Peyer's patch (tissue), 4 donors: ENCODE data around the gene AP5B1. TPM values are rescaled to one million over a fixed set of nuclear protein-coding genes. Genes with fewer than 3 reads are reported as not detected.
A peak's percentile ranks its signal among the peaks of the same experiment; 100 is the strongest.

Source experiments
- DNase-seq, 3 donors: peaks; one replicate each; pipeline ENCODE4 v3.0.0-alpha.2; 2017 to 2019
- H3K27ac ChIP-seq, 4 donors: fragments of 200-600 bp; sonication (generic); one replicate each; pipeline ENCODE4 v1.5.1; 2016 to 2019
- H3K27me3 ChIP-seq, 2 donors: fragments of 200-600 bp; sonication (generic); one replicate each; pipeline ENCODE4 v1.5.1; 2019
- H3K36me3 ChIP-seq, 3 donors: fragments of 200-600 bp; sonication (generic); one replicate each; pipeline ENCODE4 v1.5.1; 2016 to 2019
- H3K4me1 ChIP-seq, 4 donors: fragments of 200-600 bp; sonication (generic); one replicate each; pipeline ENCODE4 v1.5.1; 2016 to 2019
- H3K4me3 ChIP-seq, 4 donors: fragments of 200-600 bp; sonication (generic); 1 replicate in 3 of 4; 2 replicates in 1 of 4; pipeline ENCODE4 v1.5.1; 2016 to 2019; ENCODE audit warnings: mild to moderate bottlenecking in 1 of 4
- H3K9me3 ChIP-seq, 4 donors: fragments of 200-600 bp; sonication (generic); one replicate each; pipeline ENCODE4 v1.5.1; 2016 to 2019; ENCODE audit warnings: mild to moderate bottlenecking in 1 of 4
- POLR2A ChIP-seq, 2 donors: fragments of 450-650 bp; IDR thresholded peaks; one replicate each; pipeline ENCODE4 v1.5.1; 2017; ENCODE audit warnings: antibody characterized with exemption in 2 of 2, mild to moderate bottlenecking in 2 of 2, moderate library complexity in 2 of 2
- total RNA-seq, 4 donors: library from RNA; depleted of rRNA; stranded (reverse); fragments of >200 nt; gene quantifications; one replicate each; pipeline ENCODE4 v1.1.0, GENCODE V29; 2016
- TF ChIP-seq, protein P1 (sequence below), 6 experiments: fragments of 450-650 bp in 4 of 6; fragments of 200-600 bp in 2 of 6; sonication (generic) in 1 of 6; IDR thresholded peaks; one replicate each; pipeline ENCODE4 v1.5.1; 2017 to 2019; ENCODE audit warnings: antibody characterized with exemption in 6 of 6, mild to moderate bottlenecking in 3 of 6, moderate library complexity in 1 of 6

AP5B1 gene
- total RNA-seq, 4 donors from 2014 or later: 14.9 to 35.8 (median 35.0) TPM

DNA sequence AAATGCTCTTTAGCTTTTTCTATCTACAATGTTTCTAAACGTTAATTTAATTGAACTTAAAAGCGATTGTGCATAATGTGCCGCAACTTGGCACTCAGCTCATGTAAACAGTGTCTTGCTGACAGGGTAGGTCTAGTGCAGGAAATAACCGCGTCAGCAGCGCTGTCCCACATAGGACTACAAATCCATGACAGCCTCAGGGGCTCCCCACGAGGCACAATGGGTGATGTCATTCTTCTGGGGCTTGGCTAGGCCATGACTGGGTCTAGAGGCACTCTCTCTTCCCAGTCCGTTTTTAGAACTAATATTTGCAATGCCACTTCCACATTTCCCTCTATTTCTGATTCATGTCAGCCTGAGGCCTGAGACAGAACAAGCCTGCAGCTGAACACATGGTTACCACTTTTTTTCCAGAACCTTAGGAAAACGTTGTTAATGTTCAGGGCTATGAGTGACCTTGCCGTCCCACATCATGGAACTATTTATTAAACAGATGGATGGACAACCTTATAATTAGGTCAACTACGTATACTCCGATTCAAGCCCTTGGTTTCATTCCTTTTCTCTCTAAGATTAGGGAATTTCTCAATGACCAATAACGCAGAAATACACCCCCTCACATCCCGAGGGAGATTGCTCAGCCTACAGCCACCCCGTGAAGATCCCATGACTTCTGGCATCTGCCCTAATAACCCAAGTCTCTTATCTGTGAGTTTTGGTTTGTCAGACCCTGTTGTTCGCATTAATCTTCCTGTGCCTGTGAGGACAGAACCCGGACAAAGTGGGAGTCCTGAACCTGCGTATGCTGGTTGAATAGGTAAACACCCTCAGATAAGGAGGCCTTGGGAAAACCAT is 33.6 kb upstream of the AP5B1 start:
- DNase-seq: no peak
- no peak overlapping the region for H3K4me3 ChIP-seq

GRCh38 chr11:65811764-65812475 is 31.1 kb upstream of the AP5B1 start:
- H3K4me3 ChIP-seq: no peak overlapping the region
- H3K36me3 ChIP-seq: no peaks in the 10 kb centered on the region
- no peak for DNase-seq
- H3K27ac ChIP-seq: no peak overlapping the region
- H3K9me3 ChIP-seq: no peaks in the 10 kb centered on the region
- peaks cover 0 to 6% (median 0%) of the 10 kb centered on the region in 4 donors for H3K4me1 ChIP-seq
- TF ChIP-seq, protein P1, sequence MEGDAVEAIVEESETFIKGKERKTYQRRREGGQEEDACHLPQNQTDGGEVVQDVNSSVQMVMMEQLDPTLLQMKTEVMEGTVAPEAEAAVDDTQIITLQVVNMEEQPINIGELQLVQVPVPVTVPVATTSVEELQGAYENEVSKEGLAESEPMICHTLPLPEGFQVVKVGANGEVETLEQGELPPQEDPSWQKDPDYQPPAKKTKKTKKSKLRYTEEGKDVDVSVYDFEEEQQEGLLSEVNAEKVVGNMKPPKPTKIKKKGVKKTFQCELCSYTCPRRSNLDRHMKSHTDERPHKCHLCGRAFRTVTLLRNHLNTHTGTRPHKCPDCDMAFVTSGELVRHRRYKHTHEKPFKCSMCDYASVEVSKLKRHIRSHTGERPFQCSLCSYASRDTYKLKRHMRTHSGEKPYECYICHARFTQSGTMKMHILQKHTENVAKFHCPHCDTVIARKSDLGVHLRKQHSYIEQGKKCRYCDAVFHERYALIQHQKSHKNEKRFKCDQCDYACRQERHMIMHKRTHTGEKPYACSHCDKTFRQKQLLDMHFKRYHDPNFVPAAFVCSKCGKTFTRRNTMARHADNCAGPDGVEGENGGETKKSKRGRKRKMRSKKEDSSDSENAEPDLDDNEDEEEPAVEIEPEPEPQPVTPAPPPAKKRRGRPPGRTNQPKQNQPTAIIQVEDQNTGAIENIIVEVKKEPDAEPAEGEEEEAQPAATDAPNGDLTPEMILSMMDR (IDR thresholded peaks at IDR 0.05): no peak
- TF ChIP-seq POLR2A (IDR thresholded peaks at IDR 0.05): no peak
- no peaks in the 10 kb centered on the region for H3K27me3 ChIP-seq

More for the DNA sequence above, 33.6 kb upstream of the AP5B1 start:
- Histone ChIP-seq H3K27ac (no peak overlapping the region), H3K36me3 (no peaks in the 10 kb centered on the region), H3K4me1 (peaks cover 0 to 15% (median 2%) of the 10 kb centered on the region in 4 donors), H3K9me3 (no peaks in the 10 kb centered on the region), H3K27me3 (no peaks in the 10 kb centered on the region)
- TF ChIP-seq, protein P1 (IDR thresholded peaks at IDR 0.05): no peak
- TF ChIP-seq POLR2A (IDR thresholded peaks at IDR 0.05): no peak

DNA sequence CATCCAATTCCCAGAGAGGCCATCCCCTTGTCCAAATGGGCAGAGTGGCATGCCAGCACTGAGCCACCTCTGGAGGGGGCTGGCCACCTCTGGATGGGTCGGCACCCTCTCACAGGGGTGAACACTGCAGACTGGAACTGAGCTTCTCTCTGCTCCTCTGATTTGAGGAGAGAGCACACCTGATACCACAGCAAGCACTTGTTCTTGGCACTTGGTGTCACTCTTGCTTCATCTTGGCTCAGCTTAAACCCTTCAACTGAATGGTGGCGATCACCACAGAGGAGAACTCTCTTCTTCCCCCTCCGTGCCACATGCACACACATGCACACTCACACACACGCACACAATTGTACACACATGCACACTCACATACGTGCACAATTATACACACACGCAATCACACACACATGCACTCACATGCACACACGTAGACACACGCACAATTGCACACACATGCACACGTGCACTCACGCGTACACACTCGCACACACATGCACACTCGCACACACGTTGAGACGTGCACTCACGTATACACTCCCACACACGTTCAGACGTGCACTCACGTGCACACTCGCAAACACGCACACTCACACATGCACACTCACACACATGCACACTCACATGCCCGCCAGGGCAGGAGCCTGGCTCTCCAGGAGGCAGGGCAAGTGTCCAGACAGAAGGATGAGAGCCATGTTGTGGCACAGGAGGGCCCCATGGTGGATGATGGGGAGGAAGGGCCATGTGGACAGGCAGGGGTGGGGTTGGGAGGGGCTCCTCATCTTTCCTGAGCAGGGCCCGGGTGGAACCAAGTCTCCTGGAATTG is 29.5 kb upstream of the AP5B1 start:
- Histone ChIP-seq H3K4me3 (no peak overlapping the region), H3K27me3 (no peaks in the 10 kb centered on the region), H3K27ac (no peak overlapping the region), H3K9me3 (no peaks in the 10 kb centered on the region), H3K4me1 (no peaks in the 10 kb centered on the region), H3K36me3 (no peaks in the 10 kb centered on the region)
- no peak for TF ChIP-seq POLR2A (IDR thresholded peaks at IDR 0.05)
- TF ChIP-seq, protein P1 (IDR thresholded peaks at IDR 0.05): peak in 3 of 6 experiments; percentile 21 to 45 (median 27)
- DNase-seq: no peak

DNA sequence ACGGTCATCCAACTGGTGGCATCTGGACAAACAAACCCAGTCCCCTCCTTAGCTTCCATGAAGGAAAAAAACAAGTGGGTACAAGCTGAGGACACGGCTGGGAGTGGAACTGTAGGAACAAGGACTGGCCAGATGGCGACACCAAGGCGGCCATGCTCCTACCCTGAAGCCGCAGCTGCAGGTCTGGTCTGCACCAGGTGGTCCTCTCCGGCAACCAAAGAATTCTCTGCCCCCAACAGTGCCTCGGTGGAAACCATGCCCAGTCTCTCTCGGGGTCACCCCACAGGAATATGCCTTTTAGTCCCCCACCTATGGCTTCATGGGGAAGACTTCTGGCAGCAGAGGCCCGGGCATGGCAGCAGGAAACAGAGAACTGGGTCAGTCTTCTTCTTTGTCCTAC is 28.7 kb upstream of the AP5B1 start:
- H3K27ac ChIP-seq: no peak overlapping the region
- no peak for TF ChIP-seq POLR2A (IDR thresholded peaks at IDR 0.05)
- TF ChIP-seq, protein P1 (IDR thresholded peaks at IDR 0.05): no peak
- no peaks in the 10 kb centered on the region for H3K27me3 ChIP-seq
- no peak for DNase-seq
- H3K36me3 ChIP-seq: no peaks in the 10 kb centered on the region
- no peaks in the 10 kb centered on the region for H3K4me1 ChIP-seq
- H3K4me3 ChIP-seq: no peak overlapping the region
- H3K9me3 ChIP-seq: no peaks in the 10 kb centered on the region

- no peaks in the 10 kb centered on the region for H3K4me1 ChIP-seq
- no peak overlapping the region for H3K27ac ChIP-seq
- H3K9me3 ChIP-seq: no peaks in the 10 kb centered on the region
- TF ChIP-seq, protein P1 (IDR thresholded peaks at IDR 0.05): no peak
- no peak for TF ChIP-seq POLR2A (IDR thresholded peaks at IDR 0.05)
- no peak overlapping the region for H3K4me3 ChIP-seq
- no peaks in the 10 kb centered on the region for H3K36me3 ChIP-seq
- no peaks in the 10 kb centered on the region for H3K27me3 ChIP-seq
- no peak for DNase-seq
Measured at GRCh38 chr11:65808744-65809341, 28.1 kb upstream of the AP5B1 start.
